Hepatocyte (in vitro differentiated cells): ENCODE measurements around the gene KLC4. TPM values are rescaled to one million over a fixed set of nuclear protein-coding genes. Genes with fewer than 3 reads are reported as not detected.

Experiments used
- DNase-seq: peaks from one replicate; pipeline ENCODE4 v3.0.0-alpha.2; 2016; ENCODE audit warnings: low spot score
- H2AFZ ChIP-seq: fragments of 200-600 bp; sonication (generic); 2 replicates; pipeline ENCODE4 v1.6.0; 2016; ENCODE audit warnings: antibody characterized with exemption, mild to moderate bottlenecking
- H3K27ac ChIP-seq: fragments of 200-600 bp; sonication (generic); 2 replicates; pipeline ENCODE4 v1.5.1; 2016; ENCODE audit warnings: mild to moderate bottlenecking
- H3K27me3 ChIP-seq: fragments of 200-600 bp; sonication (generic); 2 replicates; pipeline ENCODE4 v1.6.1; 2016
- H3K36me3 ChIP-seq: fragments of 200-600 bp; sonication (generic); replicated peaks from 2 replicates; pipeline ENCODE4 v1.5.1; 2016; ENCODE audit warnings: low read depth; ENCODE audit not compliant: insufficient read depth
- H3K4me1 ChIP-seq: fragments of 200-600 bp; sonication (generic); 2 replicates; pipeline ENCODE4 v1.5.1; 2016; ENCODE audit warnings: mild to moderate bottlenecking, moderate library complexity; ENCODE audit not compliant: insufficient read depth
- H3K4me2 ChIP-seq: fragments of 200-600 bp; sonication (generic); 2 replicates; pipeline ENCODE4 v1.6.0; 2016
- H3K4me3 ChIP-seq: fragments of 200-600 bp; sonication (generic); 2 replicates; pipeline ENCODE4 v1.5.1; 2016; ENCODE audit warnings: mild to moderate bottlenecking
- H3K79me2 ChIP-seq: fragments of 200-600 bp; sonication (generic); 2 replicates; pipeline ENCODE4 v1.6.0; 2017; ENCODE audit warnings: mild to moderate bottlenecking
- H3K9me2 ChIP-seq: fragments of 200-600 bp; sonication (generic); replicated peaks from 2 replicates; pipeline ENCODE4 v1.6.0; 2017; ENCODE audit warnings: mild to moderate bottlenecking; ENCODE audit not compliant: insufficient read depth
- H3K9me3 ChIP-seq: fragments of 200-600 bp; sonication (generic); 2 replicates; pipeline ENCODE4 v1.5.1; 2016; ENCODE audit warnings: low read depth, mild to moderate bottlenecking
- H4K20me1 ChIP-seq: fragments of 200-600 bp; sonication (generic); 2 replicates; pipeline ENCODE4 v1.6.0; 2016; ENCODE audit warnings: mild to moderate bottlenecking; ENCODE audit not compliant: insufficient read depth, poor library complexity, severe bottlenecking
- EZH2 ChIP-seq: fragments of 200-600 bp; sonication (generic); IDR thresholded peaks from 2 replicates; pipeline ENCODE4 v1.6.1; 2016; ENCODE audit warnings: antibody characterized with exemption, mild to moderate bottlenecking, borderline replicate concordance
- EZH2phosphoT487 ChIP-seq: fragments of 200-600 bp; sonication (generic); IDR thresholded peaks from one replicate; pipeline ENCODE4 v1.6.1; 2018; ENCODE audit warnings: antibody characterized with exemption, mild to moderate bottlenecking, low read depth, moderate library complexity; ENCODE audit not compliant: unreplicated experiment, severe bottlenecking
- WGBS: methylation state at CpG from one replicate; pipeline ENCODE4 v1.1.6; 2016; ENCODE audit warnings: low lambda C conversion rate; ENCODE audit errors: missing lambda C conversion rate; 5-methylcytosine and 5-hydroxymethylcytosine counted together
- polyA plus RNA-seq: library from polyadenylated mRNA; unstranded; fragments of >200 nt; fragmentation: Nextera tagmentation; extraction: Ambion mirVana; gene quantifications from 2 replicates; pipeline ENCODE4 v1.2.1, GENCODE V29; 2016
- total RNA-seq: library from RNA; depleted of rRNA; stranded (reverse); fragments of >200 nt; gene quantifications from 2 replicates; pipeline ENCODE4 v1.2.3, GENCODE V29; 2014
- TF ChIP-seq, protein P1 (sequence below): fragments of 200-600 bp; sonication (generic); IDR thresholded peaks from 2 replicates; pipeline ENCODE4 v1.5.1; 2016; ENCODE audit warnings: antibody characterized with exemption, mild to moderate bottlenecking; ENCODE audit not compliant: poor library complexity

KLC4 gene
- total and polyA plus RNA-seq, 2 experiments from 2014 or later, result 67.5 to 73.4 TPM

DNA sequence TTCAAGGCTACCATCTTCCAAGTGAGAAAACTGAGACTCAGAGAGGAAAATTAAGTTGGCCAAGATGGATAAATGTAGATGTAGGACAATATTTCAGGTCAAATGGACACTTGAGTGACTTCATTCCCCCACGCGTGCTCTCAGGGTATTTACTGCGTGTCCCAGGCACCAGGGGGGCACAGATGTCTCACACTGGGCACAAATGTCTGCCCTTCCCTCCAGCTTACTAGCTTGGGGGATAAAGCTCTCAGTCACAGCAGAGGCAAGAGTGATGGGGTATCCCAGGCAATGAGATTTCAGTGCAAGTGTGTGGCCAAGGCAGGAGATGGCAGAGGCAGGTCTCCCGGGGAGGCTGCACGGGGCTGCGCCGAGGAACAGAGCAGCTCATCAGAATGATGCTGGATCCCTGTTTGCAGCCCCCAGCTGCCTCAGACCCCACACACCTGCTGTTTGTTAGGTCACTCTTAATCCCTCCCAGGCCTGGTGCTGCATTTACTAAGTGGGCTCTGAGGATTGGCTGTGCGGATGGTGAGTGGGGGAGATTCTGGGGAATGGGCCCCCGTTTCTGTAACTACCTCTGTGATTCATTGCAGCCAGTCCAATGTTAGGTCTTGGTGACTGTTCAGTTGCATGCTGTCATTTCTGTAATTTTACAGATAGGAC lies 60.8 kb downstream of the KLC4 start:
- no peaks in the 10 kb centered on the region for H3K27me3 ChIP-seq
- no peak overlapping the region for H3K4me2 ChIP-seq
- no peaks in the 10 kb centered on the region for H4K20me1 ChIP-seq
- no peaks in the 10 kb centered on the region for H3K36me3 ChIP-seq
- 86% methylated on average over 8 of the region's 9 CpGs for WGBS
- peaks cover 91% of the 10 kb centered on the region for H3K79me2 ChIP-seq
- TF ChIP-seq EZH2, result no peak
- TF ChIP-seq, protein P1, sequence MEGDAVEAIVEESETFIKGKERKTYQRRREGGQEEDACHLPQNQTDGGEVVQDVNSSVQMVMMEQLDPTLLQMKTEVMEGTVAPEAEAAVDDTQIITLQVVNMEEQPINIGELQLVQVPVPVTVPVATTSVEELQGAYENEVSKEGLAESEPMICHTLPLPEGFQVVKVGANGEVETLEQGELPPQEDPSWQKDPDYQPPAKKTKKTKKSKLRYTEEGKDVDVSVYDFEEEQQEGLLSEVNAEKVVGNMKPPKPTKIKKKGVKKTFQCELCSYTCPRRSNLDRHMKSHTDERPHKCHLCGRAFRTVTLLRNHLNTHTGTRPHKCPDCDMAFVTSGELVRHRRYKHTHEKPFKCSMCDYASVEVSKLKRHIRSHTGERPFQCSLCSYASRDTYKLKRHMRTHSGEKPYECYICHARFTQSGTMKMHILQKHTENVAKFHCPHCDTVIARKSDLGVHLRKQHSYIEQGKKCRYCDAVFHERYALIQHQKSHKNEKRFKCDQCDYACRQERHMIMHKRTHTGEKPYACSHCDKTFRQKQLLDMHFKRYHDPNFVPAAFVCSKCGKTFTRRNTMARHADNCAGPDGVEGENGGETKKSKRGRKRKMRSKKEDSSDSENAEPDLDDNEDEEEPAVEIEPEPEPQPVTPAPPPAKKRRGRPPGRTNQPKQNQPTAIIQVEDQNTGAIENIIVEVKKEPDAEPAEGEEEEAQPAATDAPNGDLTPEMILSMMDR, result no peak
- no peak for TF ChIP-seq EZH2phosphoT487
- no peak overlapping the region for H3K4me3 ChIP-seq
- H3K4me1 ChIP-seq, result peaks cover 68% of the 10 kb centered on the region
- no peaks in the 10 kb centered on the region for H3K9me2 ChIP-seq
- H3K9me3 ChIP-seq, result no peaks in the 10 kb centered on the region
- no peak overlapping the region for H2AFZ ChIP-seq
- H3K27ac ChIP-seq, result peak overlapping the region; percentile 94
- DNase-seq, result no peak

DNA sequence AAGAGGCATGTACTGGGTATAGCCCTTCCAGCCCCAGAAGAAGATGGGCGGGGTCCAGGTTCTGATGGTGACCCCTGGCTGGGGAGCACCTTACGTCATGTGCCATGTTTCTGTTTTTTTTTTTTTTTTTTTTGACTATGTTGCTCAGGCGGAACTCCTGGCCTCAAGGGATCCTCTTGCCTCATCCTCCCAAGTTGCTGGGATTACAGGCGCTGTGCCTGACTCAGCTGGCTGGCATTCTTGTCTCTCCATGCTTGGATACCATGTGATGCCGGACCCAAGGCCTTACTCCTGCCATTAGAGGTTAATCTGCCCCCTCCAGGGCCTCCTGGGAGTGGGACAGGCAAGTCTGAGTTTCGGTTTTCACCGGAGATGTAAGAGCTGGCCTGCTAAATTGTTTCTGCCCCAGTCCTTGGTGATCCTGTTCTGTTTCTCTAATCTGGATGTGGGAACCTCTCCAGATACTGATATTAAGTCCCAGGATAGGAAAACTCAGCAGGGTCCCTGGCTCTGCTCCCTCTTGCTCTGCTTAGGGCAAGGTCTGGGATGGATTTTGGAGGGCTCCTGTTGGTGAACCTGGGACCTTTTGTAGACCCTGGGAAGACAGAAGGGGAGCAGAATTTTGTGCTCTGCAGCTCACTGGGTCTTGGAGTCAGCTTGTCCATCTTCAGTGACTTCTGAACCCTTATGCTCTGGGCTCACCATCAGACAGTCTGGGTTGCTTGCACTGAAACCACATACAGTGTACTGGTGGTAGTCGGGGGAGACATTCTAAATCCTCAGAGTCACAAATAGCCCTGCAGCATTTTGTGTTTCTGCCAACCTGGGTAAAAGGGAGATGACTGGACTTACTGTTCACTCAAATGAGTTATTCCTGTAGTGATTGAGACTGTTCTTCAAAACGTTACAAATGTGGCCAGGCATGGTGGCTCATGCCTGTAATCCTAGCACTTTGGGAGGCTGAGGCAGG lies 61.8 kb downstream of the KLC4 start:
- 63% methylated on average over 9 of the region's 9 CpGs for WGBS
- Histone ChIP-seq H2AFZ (no peak overlapping the region), H3K27ac (peak overlapping the region; percentile 94), H3K4me2 (peak overlapping the region; percentile 65), H3K36me3 (no peaks in the 10 kb centered on the region), H3K9me3 (no peaks in the 10 kb centered on the region), H3K4me1 (peaks cover 70% of the 10 kb centered on the region), H3K79me2 (peaks cover 85% of the 10 kb centered on the region), H4K20me1 (no peaks in the 10 kb centered on the region), H3K9me2 (no peaks in the 10 kb centered on the region), H3K4me3 (no peak overlapping the region), H3K27me3 (no peaks in the 10 kb centered on the region)
- DNase-seq, result peak; percentile 87
- TF ChIP-seq, protein P1, result no peak
- TF ChIP-seq EZH2 (no peak), EZH2phosphoT487 (no peak)

DNA sequence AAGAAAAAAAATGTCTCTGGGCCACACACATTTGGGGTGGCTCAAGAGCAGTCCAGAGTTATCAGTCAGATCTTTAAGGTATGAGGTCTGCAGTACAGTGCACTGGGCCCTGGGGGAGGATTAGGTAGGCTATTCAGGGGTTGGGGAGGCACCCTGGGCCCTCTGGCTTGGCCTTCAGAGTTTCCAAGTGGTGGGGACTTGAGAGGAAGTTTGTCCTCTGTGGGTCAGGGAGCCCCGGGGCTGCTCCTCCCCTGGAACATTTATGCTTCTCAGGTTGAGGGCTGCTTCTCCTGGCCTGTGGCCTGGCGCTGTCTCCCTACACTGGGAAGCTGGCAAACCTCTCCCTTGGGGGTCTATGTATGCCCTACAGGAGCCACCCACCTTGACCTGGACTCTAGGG lies 62.7 kb downstream of the KLC4 start:
- 52% methylated on average over 2 of the region's 2 CpGs for WGBS
- H3K4me3 ChIP-seq, result no peak overlapping the region
- peak overlapping the region; percentile 94 for H3K27ac ChIP-seq
- DNase-seq, result no peak
- no peaks in the 10 kb centered on the region for H3K27me3 ChIP-seq
- H3K9me3 ChIP-seq, result no peaks in the 10 kb centered on the region
- H3K4me1 ChIP-seq, result peaks cover 70% of the 10 kb centered on the region
- H4K20me1 ChIP-seq, result no peaks in the 10 kb centered on the region
- no peaks in the 10 kb centered on the region for H3K36me3 ChIP-seq
- no peak overlapping the region for H2AFZ ChIP-seq
- peak overlapping the region; percentile 65 for H3K4me2 ChIP-seq
- TF ChIP-seq, protein P1, result no peak
- no peaks in the 10 kb centered on the region for H3K9me2 ChIP-seq
- peaks cover 86% of the 10 kb centered on the region for H3K79me2 ChIP-seq
